GM13977 (cell line): Measurements from ENCODE around the gene SYNCRIP.

Experiments used
- DNase-seq: peaks from one replicate; pipeline ENCODE4 v3.0.0; 2012; ENCODE audit warnings: low spot score
- in situ Hi-C: fragments of 300-500 bp; cut with MboI; formaldehyde crosslinking; loops from one replicate; pipeline ENCODE4 v1.12.0; 2022; ENCODE audit warnings: low sequenced_read_pairs, low pct_unique_long_range_greater_than_20kb, mixed read lengths, inconsistent platforms; ENCODE audit not compliant: unreplicated experiment
- TF ChIP-seq, protein P1 (sequence below): IDR thresholded peaks from 2 replicates; pipeline ENCODE4 v1.5.1; 2012; ENCODE audit warnings: mild to moderate bottlenecking, control low read depth; ENCODE audit not compliant: insufficient read depth; ENCODE audit errors: extremely low read depth, missing control alignments

The SYNCRIP gene

GRCh38 chr6:85675030-85675819 lies 32.5 kb upstream of the SYNCRIP start:
- in situ Hi-C loops = no loop called here
- TF ChIP-seq, protein P1, sequence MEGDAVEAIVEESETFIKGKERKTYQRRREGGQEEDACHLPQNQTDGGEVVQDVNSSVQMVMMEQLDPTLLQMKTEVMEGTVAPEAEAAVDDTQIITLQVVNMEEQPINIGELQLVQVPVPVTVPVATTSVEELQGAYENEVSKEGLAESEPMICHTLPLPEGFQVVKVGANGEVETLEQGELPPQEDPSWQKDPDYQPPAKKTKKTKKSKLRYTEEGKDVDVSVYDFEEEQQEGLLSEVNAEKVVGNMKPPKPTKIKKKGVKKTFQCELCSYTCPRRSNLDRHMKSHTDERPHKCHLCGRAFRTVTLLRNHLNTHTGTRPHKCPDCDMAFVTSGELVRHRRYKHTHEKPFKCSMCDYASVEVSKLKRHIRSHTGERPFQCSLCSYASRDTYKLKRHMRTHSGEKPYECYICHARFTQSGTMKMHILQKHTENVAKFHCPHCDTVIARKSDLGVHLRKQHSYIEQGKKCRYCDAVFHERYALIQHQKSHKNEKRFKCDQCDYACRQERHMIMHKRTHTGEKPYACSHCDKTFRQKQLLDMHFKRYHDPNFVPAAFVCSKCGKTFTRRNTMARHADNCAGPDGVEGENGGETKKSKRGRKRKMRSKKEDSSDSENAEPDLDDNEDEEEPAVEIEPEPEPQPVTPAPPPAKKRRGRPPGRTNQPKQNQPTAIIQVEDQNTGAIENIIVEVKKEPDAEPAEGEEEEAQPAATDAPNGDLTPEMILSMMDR = no peak
- no peak for DNase-seq

DNA sequence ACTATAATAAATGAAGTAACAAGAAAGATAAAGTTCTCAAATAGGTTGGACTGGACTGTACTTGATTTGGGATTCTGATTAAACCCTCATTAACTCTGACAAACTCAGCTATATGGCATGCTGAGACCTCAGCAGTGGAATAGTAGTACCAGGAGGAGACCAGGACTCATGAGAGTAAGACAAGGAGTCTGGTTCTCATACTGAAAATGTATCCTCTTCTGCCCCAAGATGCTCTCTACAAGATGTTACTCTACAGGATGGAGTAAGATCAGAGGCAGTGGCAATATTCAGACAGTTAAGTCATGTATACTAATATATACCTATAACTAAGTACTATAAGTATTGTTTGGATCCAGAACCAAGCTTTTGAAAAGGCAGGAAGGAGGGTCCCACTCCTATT lies 31.9 kb upstream of the SYNCRIP start:
- in situ Hi-C loops = no loop called here
- TF ChIP-seq, protein P1 = no peak
- DNase-seq = no peak

DNA sequence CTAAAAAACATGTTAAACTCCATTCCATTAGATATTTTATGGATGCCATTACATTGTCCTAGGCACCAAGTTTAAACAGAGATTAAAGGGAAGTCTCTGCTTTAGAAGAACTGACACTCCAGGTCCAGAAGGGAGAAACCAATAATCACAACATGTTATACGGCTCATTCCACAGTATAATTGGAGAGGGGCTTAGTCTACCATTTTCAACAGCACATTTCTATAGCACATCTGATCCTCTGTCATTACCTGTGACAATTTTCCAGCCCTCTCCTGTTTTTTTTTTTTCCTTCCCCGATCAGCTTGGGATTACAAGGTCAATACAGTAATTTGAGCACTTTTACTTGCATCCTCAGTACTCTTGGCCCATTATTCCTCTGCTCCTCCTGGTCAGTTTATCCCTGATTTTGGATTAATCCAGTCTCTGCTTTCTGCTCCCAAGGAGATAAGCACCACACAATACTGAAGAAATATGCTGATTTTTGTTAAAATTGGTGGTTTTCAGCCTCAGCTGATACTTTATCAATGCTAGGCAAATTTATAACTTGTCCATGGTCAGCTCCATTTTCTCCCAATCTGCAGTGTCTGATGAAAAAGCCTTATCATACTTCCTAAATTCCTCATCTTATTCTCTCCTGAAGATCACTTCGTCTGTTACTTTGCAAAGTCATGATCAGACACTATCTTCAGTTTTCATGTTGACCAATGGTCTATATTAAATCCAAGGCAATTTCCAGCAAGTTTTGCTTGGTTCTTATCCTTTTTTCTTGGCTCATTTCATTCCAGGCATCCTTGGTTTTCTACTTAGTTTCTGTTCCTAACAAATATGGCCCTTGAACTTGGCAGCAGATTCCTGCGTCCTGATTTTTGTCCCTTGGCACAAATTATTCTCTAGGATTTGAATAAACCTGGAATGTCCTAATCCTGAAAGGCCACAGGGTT lies 30.8 kb upstream of the SYNCRIP start:
- TF ChIP-seq, protein P1 = no peak
- in situ Hi-C loops = no loop called here
- no peak for DNase-seq

GRCh38 chr6:85672623-85673022 lies 29.9 kb upstream of the SYNCRIP start:
- DNase-seq = no peak
- TF ChIP-seq, protein P1 = no peak
- in situ Hi-C loops = no loop called here

GRCh38 chr6:85672050-85672449 lies 29.4 kb upstream of the SYNCRIP start:
- no peak for DNase-seq
- TF ChIP-seq, protein P1 = no peak
- in situ Hi-C loops = no loop called here

DNA sequence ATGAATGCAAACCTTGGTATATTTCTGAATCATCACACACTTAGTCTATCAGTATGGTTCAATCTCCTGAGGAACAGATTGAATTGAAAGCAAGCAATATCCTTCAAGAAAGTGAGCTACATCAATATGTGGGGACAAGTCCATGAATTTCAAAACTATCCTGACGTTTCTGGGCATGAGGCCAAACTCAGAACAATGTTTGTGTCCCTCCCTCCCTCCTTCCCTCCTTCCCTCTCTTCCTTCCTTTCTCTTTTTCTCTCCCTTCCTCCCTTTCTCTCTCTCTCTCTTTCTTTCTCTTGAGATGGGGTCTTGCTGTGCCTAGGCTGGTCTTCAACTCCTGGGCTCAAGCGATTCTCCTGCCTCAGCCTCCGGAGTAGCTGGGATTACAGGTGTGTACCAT lies 27.9 kb upstream of the SYNCRIP start:
- in situ Hi-C loops = no loop called here

More for the DNA sequence above, 27.9 kb upstream of the SYNCRIP start:
- TF ChIP-seq, protein P1 = no peak
- no peak for DNase-seq
